H1 (cell line): Measurements from ENCODE around the gene POLR2M. TPM values are rescaled to one million over a fixed set of nuclear protein-coding genes. Genes with fewer than 3 reads are reported as not detected.

Experiments
- CTCF ChIA-PET: fragments of 300-600 bp; sonication (Branson Sonifier 250); formaldehyde crosslinking; loops from one replicate; lab custom pipeline; 2021; ENCODE audit not compliant: partially characterized antibody; lab: Charles Lee
- POLR2A ChIA-PET: fragments of 300-600 bp; sonication (Branson Sonifier 250); formaldehyde crosslinking; loops from one replicate; lab custom pipeline; 2021; ENCODE audit warnings: inconsistent platforms; ENCODE audit not compliant: partially characterized antibody; lab: Charles Lee
- DNase-seq, 2 experiments: peaks; one replicate each; pipeline versions ENCODE4 v3.0.0 to v3.0.0-alpha.2; 2010 to 2022; ENCODE audit warnings: low spot score in 2 of 2, low read depth in 1 of 2, mixed read lengths in 1 of 2
- FAIRE-seq: peaks from 2 replicates; lab custom pipeline; 2011; peaks lifted over from hg19 to GRCh38; lab: Jason Lieb, UNC
- H2AFZ ChIP-seq: 2 replicates; pipeline ENCODE4 v1.8.1; 2012; ENCODE audit warnings: low read length, inconsistent platforms
- H2AK5ac ChIP-seq: 2 replicates; pipeline ENCODE4 v1.6.1; 2013; ENCODE audit warnings: low read depth, low read length
- H2BK120ac ChIP-seq: replicated peaks from 2 replicates; pipeline ENCODE3; 2013; ENCODE audit warnings: low read depth, low read length, inconsistent platforms
- H2BK12ac ChIP-seq: 2 replicates; pipeline ENCODE4 v1.6.1; 2013; ENCODE audit warnings: low read depth, low read length
- H2BK15ac ChIP-seq: 2 replicates; pipeline ENCODE4 v1.6.1; 2013; ENCODE audit warnings: low read length
- H2BK20ac ChIP-seq: 2 replicates; pipeline ENCODE4 v1.6.1; 2013; ENCODE audit warnings: low read length
- H2BK5ac ChIP-seq: 2 replicates; pipeline ENCODE4 v1.6.1; 2013; ENCODE audit warnings: low read depth, low read length
- H3K14ac ChIP-seq: 2 replicates; pipeline ENCODE4 v1.6.1; 2013; ENCODE audit warnings: inconsistent platforms; ENCODE audit not compliant: insufficient read length
- H3K18ac ChIP-seq: 2 replicates; pipeline ENCODE4 v1.6.1; 2013; ENCODE audit warnings: low read length; ENCODE audit errors: extremely low read depth
- H3K23ac ChIP-seq: 2 replicates; pipeline ENCODE4 v1.6.1; 2013; ENCODE audit warnings: inconsistent platforms; ENCODE audit not compliant: insufficient read length
- H3K23me2 ChIP-seq: 2 replicates; pipeline ENCODE4 v1.6.1; 2013; ENCODE audit warnings: low read depth, low read length
- H3K27ac ChIP-seq: 2 replicates; pipeline ENCODE4 v1.6.1; 2011; ENCODE audit warnings: low read depth, low read length, inconsistent platforms
- H3K27me3 ChIP-seq, 4 experiments: replicated peaks in 1 of 4; 1 replicate in 1 of 4; 2 replicates in 3 of 4; pipeline versions ENCODE4 v1.6.1 to v1.8.1; 2011 to 2013; ENCODE audit warnings: low read length in 3 of 4, mild to moderate bottlenecking in 3 of 4, inconsistent platforms in 2 of 4, mixed read lengths in 2 of 4, moderate library complexity in 1 of 4; ENCODE audit not compliant: control insufficient read depth in 3 of 4, insufficient read depth in 3 of 4; ENCODE audit errors: extremely low read depth in 1 of 4
- H3K36me3 ChIP-seq, 4 experiments: 2 replicates each; pipeline versions ENCODE4 v1.6.1 to v1.8.1; 2011 to 2013; ENCODE audit warnings: mild to moderate bottlenecking in 4 of 4, low read length in 3 of 4, moderate library complexity in 2 of 4, control low read depth in 1 of 4, inconsistent platforms in 1 of 4; ENCODE audit not compliant: insufficient read depth in 4 of 4, control insufficient read depth in 2 of 4
- H3K4ac ChIP-seq: replicated peaks from 2 replicates; pipeline ENCODE3; 2013; ENCODE audit warnings: low read length, low read depth, mixed read lengths, inconsistent platforms; ENCODE audit not compliant: insufficient read length
- H3K4me1 ChIP-seq, 4 experiments: replicated peaks in 1 of 4; 1 replicate in 1 of 4; 2 replicates in 3 of 4; pipeline versions ENCODE4 v1.6.1 to v1.8.1; 2011 to 2013; ENCODE audit warnings: low read length in 3 of 4, inconsistent platforms in 2 of 4, mixed read lengths in 1 of 4; ENCODE audit not compliant: insufficient read depth in 4 of 4, control insufficient read depth in 3 of 4
- H3K4me2 ChIP-seq, 2 experiments: 2 replicates each; pipeline versions ENCODE4 v1.6.1 to v1.8.1; 2011 to 2013; ENCODE audit warnings: low read depth in 2 of 2, low read length in 2 of 2, control low read depth in 1 of 2, inconsistent platforms in 1 of 2, mild to moderate bottlenecking in 1 of 2; ENCODE audit not compliant: insufficient read depth in 1 of 2
- H3K4me3 ChIP-seq, 4 experiments: fragments of 200-600, 300-600 bp in 1 of 4; sonication (generic), shearing (Covaris generic), sonication (Bioruptor Twin) in 1 of 4; 2 replicates each; pipeline versions ENCODE4 v1.5.1 to v1.8.1; 2011 to 2016; ENCODE audit warnings: low read length in 4 of 4, low read depth in 3 of 4, control low read depth in 2 of 4, inconsistent platforms in 2 of 4, mild to moderate bottlenecking in 2 of 4, mixed read lengths in 1 of 4, moderate library complexity in 1 of 4; ENCODE audit not compliant: insufficient read depth in 2 of 4; ENCODE audit errors: extremely low read depth in 1 of 4
- H3K56ac ChIP-seq: replicated peaks from 2 replicates; pipeline ENCODE3; 2013; ENCODE audit warnings: low read depth, mild to moderate bottlenecking, mixed read lengths, low read length, inconsistent platforms; ENCODE audit not compliant: insufficient read length
- H3K79me1 ChIP-seq: 2 replicates; pipeline ENCODE4 v1.6.1; 2013; ENCODE audit warnings: low read depth, low read length, control low read depth
- H3K79me2 ChIP-seq, 2 experiments: 2 replicates each; pipeline versions ENCODE4 v1.6.1 to v1.8.1; 2012 to 2013; ENCODE audit warnings: low read length in 2 of 2, mild to moderate bottlenecking in 2 of 2, inconsistent platforms in 1 of 2; ENCODE audit not compliant: insufficient read depth in 2 of 2, control insufficient read depth in 1 of 2
- H3K9ac ChIP-seq, 4 experiments: replicated peaks in 1 of 4; 1 replicate in 1 of 4; 2 replicates in 3 of 4; pipeline versions ENCODE4 v1.6.1 to v1.8.1; 2011 to 2013; ENCODE audit warnings: low read depth in 3 of 4, low read length in 3 of 4, control low read depth in 2 of 4, mild to moderate bottlenecking in 2 of 4, moderate library complexity in 2 of 4, inconsistent platforms in 1 of 4; ENCODE audit errors: extremely low read depth in 1 of 4
- H3K9me3 ChIP-seq, 2 experiments: 2 replicates each; pipeline versions ENCODE4 v1.6.1 to v1.8.1; 2012 to 2013; ENCODE audit warnings: mild to moderate bottlenecking in 2 of 2, moderate library complexity in 2 of 2, control low read depth in 1 of 2, inconsistent platforms in 1 of 2, low read depth in 1 of 2, low read length in 1 of 2, mixed read lengths in 1 of 2; ENCODE audit not compliant: insufficient read depth in 2 of 2
- H4K20me1 ChIP-seq, 2 experiments: replicated peaks in 1 of 2; 2 replicates each; pipeline versions ENCODE3 to v1.8.1; 2011 to 2013; ENCODE audit warnings: inconsistent platforms in 2 of 2, low read length in 2 of 2, mild to moderate bottlenecking in 1 of 2; ENCODE audit not compliant: insufficient read depth in 2 of 2, control insufficient read depth in 1 of 2
- H4K5ac ChIP-seq: 2 replicates; pipeline ENCODE4 v1.6.1; 2013; ENCODE audit warnings: low read length, low read depth, mixed read lengths, inconsistent platforms; ENCODE audit not compliant: insufficient read length
- H4K8ac ChIP-seq: 2 replicates; pipeline ENCODE4 v1.8.0; 2013; ENCODE audit warnings: mild to moderate bottlenecking, moderate library complexity, low read length, inconsistent platforms; ENCODE audit not compliant: insufficient read depth; ENCODE audit errors: extremely low read depth
- H4K91ac ChIP-seq: replicated peaks from 2 replicates; pipeline ENCODE3; 2013; ENCODE audit warnings: low read length, mixed read lengths, inconsistent platforms; ENCODE audit not compliant: insufficient read length
- CTBP2 ChIP-seq: IDR thresholded peaks from 2 replicates; pipeline ENCODE4 v1.7.0; 2011; ENCODE audit warnings: borderline replicate concordance, mild to moderate bottlenecking, moderate library complexity, mixed read lengths, low read length; ENCODE audit not compliant: insufficient read depth, insufficient read length
- MAX ChIP-seq: IDR thresholded peaks from 2 replicates; pipeline ENCODE4 v1.6.1; 2012; ENCODE audit warnings: inconsistent platforms
- WGBS, 2 experiments: shearing (Covaris generic) in 1 of 2; methylation state at CpG; one replicate each; pipeline versions ENCODE4 v1.1.6 to v1.1.7; 2013 to 2015; ENCODE audit warnings: low lambda C conversion rate in 2 of 2, mixed read lengths in 2 of 2, inconsistent platforms in 1 of 2, low coverage in 1 of 2, missing lambda C conversion rate in 1 of 2; ENCODE audit not compliant: insufficient replicate concordance in 2 of 2, insufficient coverage in 1 of 2, insufficient read length in 1 of 2; ENCODE audit errors: extremely low coverage in 1 of 2, missing lambda C conversion rate in 1 of 2; 5-methylcytosine and 5-hydroxymethylcytosine counted together
- polyA plus RNA-seq, 7 experiments: library from polyadenylated mRNA; depleted of rRNA in 3 of 7; stranded (reverse) in 5 of 7; unstranded in 2 of 7; fragments of >200 nt in 5 of 7; fragments of 200-250 nt in 2 of 7; gene quantifications; 1 replicate in 5 of 7; 2 replicates in 1 of 7; 4 replicates in 1 of 7; pipeline versions ENCODE4 v1.2.1 to v1.2.3, GENCODE V29; 2011 to 2013; ENCODE audit warnings: missing spikeins in 2 of 7, mixed read lengths in 2 of 7
- total RNA-seq: library from RNA; stranded (reverse); fragmentation: NEBNext Ultra II Directional; extraction: Animal tissue kit (Norgen Biotek cat#: 25700); gene quantifications from 2 replicates; pipeline ENCODE4 v1.2.1, GENCODE V29; 2021

Gene POLR2M
- total and polyA plus RNA-seq, 2 of the 8 experiments (the other 6 are each of a cell fraction or from before 2014, with no cell fraction given) = 32.7 to 55.1 TPM

- Histone ChIP-seq H4K91ac (no peak overlapping the region), H3K79me2 (no peaks in the 10 kb centered on the region), H2AFZ (no peak overlapping the region), H3K9ac (no peak overlapping the region), H3K4me1 (no peaks in the 10 kb centered on the region), H3K23ac (no peak overlapping the region), H2BK120ac (no peak overlapping the region), H3K4me2 (no peak overlapping the region), H3K4ac (no peak overlapping the region), H4K5ac (no peak overlapping the region), H2BK12ac (no peak overlapping the region), H3K79me1 (no peaks in the 10 kb centered on the region), H3K23me2 (no peaks in the 10 kb centered on the region), H3K14ac (no peak overlapping the region), H2BK15ac (no peak overlapping the region), H3K36me3 (no peaks in the 10 kb centered on the region), H3K27ac (no peak overlapping the region), H4K20me1 (no peaks in the 10 kb centered on the region), H3K56ac (no peak overlapping the region), H3K18ac (no peak overlapping the region), H3K27me3 (no peaks in the 10 kb centered on the region), H3K4me3 (no peak overlapping the region), H2BK20ac (no peak overlapping the region), H3K9me3 (no peaks in the 10 kb centered on the region)
- CTCF ChIA-PET = no interaction called here
- DNase-seq (no peak), FAIRE-seq (no peak)
- POLR2A ChIA-PET = no interaction called here
- WGBS, 2 experiments = 82% methylated on average over 6 of the region's 6 CpGs; no CpG with 5 or more reads in 1 of the 2 experiments
- TF ChIP-seq MAX (no peak), CTBP2 (no peak)
- TF ChIP-seq, all 59 proteins: peak for 0
- Histone ChIP-seq H4K8ac (no peak overlapping the region), H2AK5ac (no peak overlapping the region), H2BK5ac (no peak overlapping the region)
These were observed 16.1 kb upstream of the POLR2M start for GRCh38 chr15:57690341-57690966.
